ENCODE data around the gene DNAH3.

GRCh38 chr16:21069986-21070385 is 80.7 kb downstream of the DNAH3 start:
- TF ChIP-seq CTCF (IDR thresholded peaks at IDR 0.05) (no peak), ETV6 (CRISPR knock-in tag; IDR thresholded peaks at IDR 0.05) (no peak), SMAD3 (CRISPR knock-in tag; IDR thresholded peaks at IDR 0.05; ENCODE audit: borderline replicate concordance) (no peak)
